Measurements from ENCODE around the gene TGM3. TPM values are rescaled to one million over a fixed set of nuclear protein-coding genes. Genes with fewer than 3 reads are reported as not detected.
"Not testable (repeated sequence)": the region's sequence is repeated elsewhere in the genome, so short reads cannot be mapped to it uniquely, and the experiment has no call there.

The TGM3 gene
- total and polyA plus RNA-seq, 4 donors = 0.41 to 1.5 (median 0.52) TPM

- TF ChIP-seq CTCF (IDR thresholded peaks at IDR 0.05; ENCODE audit: control extremely low read depth, extremely low read depth) = no peak
Observed at GRCh38 chr20:2261046-2261485, 34.7 kb upstream of the TGM3 start.

GRCh38 chr20:2261629-2262028, 34.2 kb upstream of the TGM3 start:
- Histone ChIP-seq H3K9ac (ENCODE audit: insufficient read depth in 1 of 2, low read length in 2 of 2) (no peak overlapping the region), H3K36me3 (ENCODE audit: control insufficient read depth in 4 of 4, insufficient read depth in 4 of 4, low read length in 4 of 4) (no peaks in the 10 kb centered on the region), H3K4me3 (no peak overlapping the region), H3K27ac (ENCODE audit: low read depth in 1 of 2, low read length in 1 of 2) (no peak overlapping the region), H3K4me1 (ENCODE audit: control insufficient read depth in 5 of 5, insufficient read depth in 5 of 5, low read length in 5 of 5) (peaks cover 0 to 4% (median 0%) of the 10 kb centered on the region in 5 donors), H3K27me3 (ENCODE audit: control insufficient read depth in 3 of 3, insufficient read depth in 3 of 3, low read length in 2 of 3) (no peaks in the 10 kb centered on the region), H3K9me3 (ENCODE audit: control insufficient read depth in 4 of 4, insufficient read depth in 3 of 4, low read length in 3 of 4) (no peaks in the 10 kb centered on the region)
- 83 to 88% methylated on average over 4 of the region's 4 CpGs for WGBS, 2 donors
- no peak for TF ChIP-seq CTCF (IDR thresholded peaks at IDR 0.05; ENCODE audit: control extremely low read depth, extremely low read depth)
- no peak for DNase-seq
- ATAC-seq (ENCODE audit: insufficient read depth, low FRiP score) = no peak

More at GRCh38 chr20:2261046-2261485, 34.7 kb upstream of the TGM3 start:
- Histone ChIP-seq H3K4me3 (no peak overlapping the region), H3K9ac (ENCODE audit: insufficient read depth in 1 of 2, low read length in 2 of 2) (no peak overlapping the region), H3K36me3 (ENCODE audit: control insufficient read depth in 4 of 4, insufficient read depth in 4 of 4, low read length in 4 of 4) (no peaks in the 10 kb centered on the region), H3K27ac (ENCODE audit: low read depth in 1 of 2, low read length in 1 of 2) (no peak overlapping the region), H3K27me3 (ENCODE audit: control insufficient read depth in 3 of 3, insufficient read depth in 3 of 3, low read length in 2 of 3) (no peaks in the 10 kb centered on the region), H3K9me3 (ENCODE audit: control insufficient read depth in 4 of 4, insufficient read depth in 3 of 4, low read length in 3 of 4) (peaks cover 0 to 2% (median 0%) of the 10 kb centered on the region in 4 donors), H3K4me1 (ENCODE audit: control insufficient read depth in 5 of 5, insufficient read depth in 5 of 5, low read length in 5 of 5) (peaks cover 0 to 5% (median 0%) of the 10 kb centered on the region in 5 donors)
- ATAC-seq (ENCODE audit: insufficient read depth, low FRiP score) = no peak
- WGBS, 2 donors = 49 to 71% methylated on average over 8 of the region's 8 CpGs
- DNase-seq = no peak

GRCh38 chr20:2264118-2264517, 31.7 kb upstream of the TGM3 start:
- Histone ChIP-seq H3K27me3 (ENCODE audit: control insufficient read depth in 3 of 3, insufficient read depth in 3 of 3, low read length in 2 of 3) (no peaks in the 10 kb centered on the region), H3K9ac (ENCODE audit: insufficient read depth in 1 of 2, low read length in 2 of 2) (no peak overlapping the region), H3K4me1 (ENCODE audit: control insufficient read depth in 5 of 5, insufficient read depth in 5 of 5, low read length in 5 of 5) (peaks cover 0 to 4% (median 0%) of the 10 kb centered on the region in 5 donors), H3K27ac (ENCODE audit: low read depth in 1 of 2, low read length in 1 of 2) (no peak overlapping the region), H3K4me3 (no peak overlapping the region), H3K36me3 (ENCODE audit: control insufficient read depth in 4 of 4, insufficient read depth in 4 of 4, low read length in 4 of 4) (no peaks in the 10 kb centered on the region), H3K9me3 (ENCODE audit: control insufficient read depth in 4 of 4, insufficient read depth in 3 of 4, low read length in 3 of 4) (no peaks in the 10 kb centered on the region)
- WGBS, 2 donors = 92 to 95% methylated on average over 3 of the region's 3 CpGs
- DNase-seq (no peak), ATAC-seq (ENCODE audit: insufficient read depth, low FRiP score) (no peak)
- no peak for TF ChIP-seq CTCF (IDR thresholded peaks at IDR 0.05; ENCODE audit: control extremely low read depth, extremely low read depth)

- not testable (repeated sequence) for H3K4me1 ChIP-seq (ENCODE audit: control insufficient read depth in 5 of 5, insufficient read depth in 5 of 5, low read length in 5 of 5); H3K27me3 ChIP-seq (ENCODE audit: control insufficient read depth in 3 of 3, insufficient read depth in 3 of 3, low read length in 2 of 3); ATAC-seq (ENCODE audit: insufficient read depth, low FRiP score); H3K4me3 ChIP-seq; DNase-seq; H3K9me3 ChIP-seq (ENCODE audit: control insufficient read depth in 4 of 4, insufficient read depth in 3 of 4, low read length in 3 of 4); H3K9ac ChIP-seq (ENCODE audit: insufficient read depth in 1 of 2, low read length in 2 of 2); H3K36me3 ChIP-seq (ENCODE audit: control insufficient read depth in 4 of 4, insufficient read depth in 4 of 4, low read length in 4 of 4)
- H3K27ac ChIP-seq (ENCODE audit: low read depth in 1 of 2, low read length in 1 of 2) = peak overlapping the region in 1 of 2 donors; percentile 63
- WGBS, 2 donors = 43 to 57% methylated on average over 12 of the region's 12 CpGs
Observed at GRCh38 chr20:2264621-2265374, 31.0 kb upstream of the TGM3 start.
